GM12875 (cell line): ENCODE measurements around the gene RNF40.

ENCODE experiments used
- H3K4me3 ChIP-seq: one replicate; pipeline ENCODE4 v1.5.1; 2011; ENCODE audit warnings: low read depth, low read length, control low read depth
- TF ChIP-seq, protein P1 (sequence below): IDR thresholded peaks from 2 replicates; pipeline ENCODE4 v1.5.1; 2011; ENCODE audit warnings: low read depth, mild to moderate bottlenecking, control low read depth, inconsistent platforms, low read length, moderate library complexity, borderline replicate concordance; ENCODE audit not compliant: insufficient read depth

RNF40 gene

DNA sequence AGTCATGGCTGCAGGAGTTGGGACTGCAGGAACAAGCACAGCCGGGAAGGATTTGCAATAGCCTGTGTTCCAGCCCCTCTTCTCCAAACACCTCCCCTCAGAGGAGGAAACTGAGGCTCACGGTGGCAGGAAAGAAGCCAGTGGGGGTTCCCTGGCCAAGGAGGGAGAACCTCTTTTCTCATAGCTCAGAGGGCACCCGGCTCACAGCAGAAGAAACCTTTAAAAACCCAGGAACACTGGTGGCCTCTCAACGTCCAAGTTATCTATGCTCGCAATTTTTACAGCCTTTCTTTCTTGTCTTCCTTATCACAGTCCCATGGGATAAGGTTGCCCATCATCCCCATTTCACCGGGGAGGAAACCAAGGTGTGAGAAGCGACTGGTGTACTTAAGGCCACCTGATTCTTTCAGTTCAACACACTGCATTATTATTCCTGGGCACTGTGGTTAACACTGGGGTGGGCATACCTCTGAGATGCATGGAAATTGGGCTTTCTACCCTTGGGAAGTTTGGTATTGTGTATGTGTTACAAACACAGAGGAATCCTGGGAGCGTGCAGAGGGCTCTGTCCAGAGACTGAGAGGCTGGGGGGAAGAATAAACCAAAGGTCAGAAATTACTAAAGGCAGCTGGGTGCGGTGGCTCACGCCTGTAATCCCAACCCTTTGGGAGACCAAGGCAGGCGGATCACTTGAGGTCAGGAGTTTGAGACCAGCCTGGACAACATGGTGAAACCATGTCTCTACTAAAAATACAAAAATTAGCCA lies 25.7 kb downstream of the RNF40 start:
- TF ChIP-seq, protein P1, sequence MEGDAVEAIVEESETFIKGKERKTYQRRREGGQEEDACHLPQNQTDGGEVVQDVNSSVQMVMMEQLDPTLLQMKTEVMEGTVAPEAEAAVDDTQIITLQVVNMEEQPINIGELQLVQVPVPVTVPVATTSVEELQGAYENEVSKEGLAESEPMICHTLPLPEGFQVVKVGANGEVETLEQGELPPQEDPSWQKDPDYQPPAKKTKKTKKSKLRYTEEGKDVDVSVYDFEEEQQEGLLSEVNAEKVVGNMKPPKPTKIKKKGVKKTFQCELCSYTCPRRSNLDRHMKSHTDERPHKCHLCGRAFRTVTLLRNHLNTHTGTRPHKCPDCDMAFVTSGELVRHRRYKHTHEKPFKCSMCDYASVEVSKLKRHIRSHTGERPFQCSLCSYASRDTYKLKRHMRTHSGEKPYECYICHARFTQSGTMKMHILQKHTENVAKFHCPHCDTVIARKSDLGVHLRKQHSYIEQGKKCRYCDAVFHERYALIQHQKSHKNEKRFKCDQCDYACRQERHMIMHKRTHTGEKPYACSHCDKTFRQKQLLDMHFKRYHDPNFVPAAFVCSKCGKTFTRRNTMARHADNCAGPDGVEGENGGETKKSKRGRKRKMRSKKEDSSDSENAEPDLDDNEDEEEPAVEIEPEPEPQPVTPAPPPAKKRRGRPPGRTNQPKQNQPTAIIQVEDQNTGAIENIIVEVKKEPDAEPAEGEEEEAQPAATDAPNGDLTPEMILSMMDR: no peak
- no peak overlapping the region for H3K4me3 ChIP-seq

DNA sequence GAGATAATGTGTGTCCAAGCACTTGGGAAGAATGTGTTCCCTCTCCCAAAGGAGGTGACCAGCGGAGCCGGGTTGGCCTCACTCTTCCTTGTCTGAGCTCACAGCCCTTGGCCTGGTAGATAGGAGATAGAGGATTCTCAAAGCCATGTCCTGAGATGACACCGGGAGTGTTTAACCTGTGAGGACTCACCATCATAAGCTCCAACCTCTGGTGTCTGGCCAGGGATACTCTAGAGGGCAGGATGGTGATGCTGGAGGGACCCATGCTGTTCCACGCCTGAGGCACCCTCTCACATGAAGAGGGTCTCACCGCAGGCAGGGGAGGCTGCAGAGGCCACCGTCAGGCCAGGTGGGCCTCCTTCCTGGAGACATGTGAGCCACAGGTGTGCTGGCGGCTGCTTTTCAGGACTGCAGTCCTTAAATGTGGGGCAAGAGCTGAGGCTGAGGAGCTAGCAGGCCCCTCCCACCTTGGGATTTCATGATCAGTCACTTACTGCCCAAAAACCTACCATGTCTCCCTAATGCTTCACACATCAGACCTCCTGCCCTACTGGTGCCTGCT lies 31.5 kb downstream of the RNF40 start:
- TF ChIP-seq, protein P1: no peak
- no peak overlapping the region for H3K4me3 ChIP-seq

DNA sequence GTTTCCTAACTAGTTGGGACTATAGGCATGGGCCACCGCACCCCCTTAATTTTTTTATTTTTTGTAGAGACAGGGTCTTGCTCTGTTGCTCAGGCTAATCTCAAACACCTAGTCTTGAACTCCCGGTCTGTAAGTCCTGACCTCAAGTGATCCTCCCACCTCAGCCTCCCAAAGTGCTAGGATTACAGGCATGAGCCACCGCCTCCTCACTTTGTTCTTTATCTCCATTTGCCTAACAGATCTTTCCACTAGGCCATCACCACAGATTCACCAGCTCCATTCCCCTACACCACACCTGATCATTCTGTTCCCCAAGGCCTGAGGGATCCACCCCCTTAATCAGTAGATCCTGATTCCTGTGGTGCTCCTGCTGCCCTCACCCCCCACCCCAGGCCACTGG lies 32.5 kb downstream of the RNF40 start:
- TF ChIP-seq, protein P1: no peak
- no peak overlapping the region for H3K4me3 ChIP-seq

DNA sequence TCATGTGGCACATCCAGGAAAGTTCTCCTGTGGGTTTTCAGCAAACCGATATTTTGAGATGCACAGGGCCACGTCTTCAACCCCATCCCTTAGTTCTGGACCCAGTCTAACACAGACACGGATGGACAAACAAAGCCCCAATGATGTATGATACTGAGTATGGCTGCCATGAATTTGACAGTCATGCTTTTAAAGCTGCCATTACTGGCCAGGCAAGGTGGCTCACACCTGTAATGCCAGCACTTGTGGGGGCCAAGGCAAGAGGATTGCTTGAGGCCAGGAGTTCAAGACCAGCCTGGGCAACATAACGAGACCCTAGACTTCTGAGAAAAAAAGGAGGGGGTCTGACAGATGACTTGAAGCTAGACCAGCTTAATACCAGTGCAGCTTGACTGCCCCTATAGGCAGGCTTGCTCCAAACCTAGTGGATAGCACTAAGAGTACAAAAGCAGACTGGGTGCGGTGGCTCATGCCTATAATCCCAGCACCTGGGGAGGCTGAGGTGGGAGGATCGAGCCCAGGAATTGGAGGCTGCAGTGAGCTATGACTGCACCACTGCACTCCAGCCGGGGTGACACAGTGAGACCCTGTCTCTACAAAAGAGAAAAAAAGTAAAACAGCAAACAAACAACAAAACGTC lies 35.7 kb downstream of the RNF40 start:
- H3K4me3 ChIP-seq: no peak overlapping the region
- TF ChIP-seq, protein P1: peak; percentile 14; the same call in 1 of the 2 replicates

DNA sequence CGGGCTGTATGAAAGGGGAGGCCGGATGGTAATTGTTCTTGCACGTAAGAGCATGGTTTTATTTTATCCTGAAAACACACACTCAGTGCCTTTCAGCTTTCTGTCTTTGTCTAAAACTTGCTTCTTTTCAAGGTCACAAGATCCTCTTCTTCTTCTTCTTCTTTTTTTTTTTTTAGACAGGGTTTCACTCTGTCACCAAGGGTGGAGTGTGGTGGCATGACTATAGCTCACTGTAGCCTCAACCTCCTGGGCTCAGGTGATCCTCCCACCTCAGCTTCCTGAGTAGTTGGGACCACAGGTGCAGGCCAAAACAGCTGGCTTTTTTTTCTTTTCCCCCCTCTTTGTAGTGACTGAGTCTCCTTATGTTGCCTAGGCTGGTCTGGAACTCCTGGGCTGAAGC lies 40.8 kb downstream of the RNF40 start:
- no peak overlapping the region for H3K4me3 ChIP-seq
- TF ChIP-seq, protein P1: no peak

DNA sequence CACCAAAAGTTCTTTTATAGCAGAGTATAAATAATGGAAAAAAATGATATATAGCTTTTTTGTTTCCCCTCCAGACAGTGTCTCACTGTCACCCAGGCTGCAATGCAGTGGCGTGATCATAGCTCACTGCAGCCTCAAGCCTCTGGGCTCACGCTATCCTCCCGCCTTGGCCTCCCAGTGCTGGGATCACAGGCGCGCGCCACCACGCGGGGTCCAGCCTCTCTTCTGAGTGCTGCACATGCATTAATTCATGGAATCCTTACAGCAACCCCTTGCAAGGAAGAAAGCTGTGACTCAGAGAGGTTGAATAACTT lies 42.9 kb downstream of the RNF40 start:
- TF ChIP-seq, protein P1: no peak
- no peak overlapping the region for H3K4me3 ChIP-seq
